PC-3 (cell line): ENCODE measurements around the gene CD86. TPM values are rescaled to one million over a fixed set of nuclear protein-coding genes. Genes with fewer than 3 reads are reported as not detected.

Experiments
- ATAC-seq: fragments of 200-7000 bp; cut with Tn5 transposase; 2 replicates; pipeline ENCODE4 v1.9.1; 2020; ENCODE audit warnings: mild to moderate bottlenecking, moderate library complexity
- BruUV-seq: library from RNA; stranded (reverse); fragments of 400-500 nt; replicated peaks from 2 replicates; lab custom pipeline; 2021; lab: Mats Ljungman, UMichigan
- CTCF ChIA-PET: fragments of 300-600 bp; sonication (Branson Sonifier 250); formaldehyde crosslinking; loops from one replicate; lab custom pipeline; 2022; ENCODE audit warnings: antibody characterized with exemption; lab: Charles Lee
- POLR2A ChIA-PET: fragments of 300-600 bp; sonication (Branson Sonifier 250); formaldehyde crosslinking; loops from one replicate; lab custom pipeline; 2022; ENCODE audit warnings: antibody characterized with exemption; ENCODE audit not compliant: unreplicated experiment; lab: Charles Lee
- DNase-seq: peaks from one replicate; pipeline ENCODE4 v3.0.0-alpha.2; 2015
- H2AFZ ChIP-seq: fragments of 300-600 bp; sonication (generic); 2 replicates; pipeline ENCODE4 v1.6.0; 2016; ENCODE audit warnings: antibody characterized with exemption, low read length
- H3F3A ChIP-seq: fragments of 300-600 bp; sonication (generic); one replicate; pipeline ENCODE4 v1.6.0; 2017; ENCODE audit warnings: antibody characterized with exemption, low read length, control low read depth, mild to moderate bottlenecking; ENCODE audit not compliant: unreplicated experiment
- H3K27ac ChIP-seq: fragments of 300-600 bp; sonication (generic); 2 replicates; pipeline ENCODE4 v1.5.1; 2016; ENCODE audit warnings: mild to moderate bottlenecking, low read length
- H3K27me3 ChIP-seq: fragments of 300-600 bp; sonication (generic); 2 replicates; pipeline ENCODE4 v1.6.1; 2016; ENCODE audit warnings: low read length, mixed read lengths
- H3K36me3 ChIP-seq: fragments of 300-600 bp; sonication (generic); 2 replicates; pipeline ENCODE4 v1.6.1; 2016; ENCODE audit warnings: low read depth, mixed run types, low read length, mixed read lengths
- H3K4me1 ChIP-seq: fragments of 300-600 bp; sonication (generic); 2 replicates; pipeline ENCODE4 v1.5.1; 2016; ENCODE audit warnings: low read length; ENCODE audit not compliant: insufficient read depth
- H3K4me2 ChIP-seq: fragments of 300-600 bp; sonication (generic); 2 replicates; pipeline ENCODE4 v1.6.0; 2016; ENCODE audit warnings: low read length
- H3K4me3 ChIP-seq: fragments of 300-600 bp; sonication (generic); 2 replicates; pipeline ENCODE4 v1.5.1; 2016; ENCODE audit warnings: mild to moderate bottlenecking, low read length, mixed read lengths
- H3K79me2 ChIP-seq: fragments of 300-600 bp; sonication (generic); 2 replicates; pipeline ENCODE4 v1.6.1; 2017; ENCODE audit warnings: low read length, mixed read lengths
- H3K9ac ChIP-seq: fragments of 300-600 bp; sonication (generic); 2 replicates; pipeline ENCODE4 v1.6.0; 2016; ENCODE audit warnings: mild to moderate bottlenecking, low read length
- H3K9me2 ChIP-seq: fragments of 300-600 bp; sonication (generic); replicated peaks from 2 replicates; pipeline ENCODE4 v1.6.1; 2016; ENCODE audit warnings: mixed run types, low read length, mixed read lengths
- H3K9me3 ChIP-seq: fragments of 300-600 bp; sonication (generic); 2 replicates; pipeline ENCODE4 v1.6.1; 2016; ENCODE audit warnings: low read length, mixed read lengths
- H4K20me1 ChIP-seq: fragments of 300-600 bp; sonication (generic); 2 replicates; pipeline ENCODE4 v1.6.1; 2016; ENCODE audit warnings: low read length, mixed read lengths
- EZH2 ChIP-seq: fragments of 300-600 bp; sonication (generic); IDR thresholded peaks from one replicate; pipeline ENCODE4 v1.6.1; 2017; ENCODE audit warnings: antibody characterized with exemption, mild to moderate bottlenecking, low read length; ENCODE audit not compliant: unreplicated experiment
- EZH2phosphoT487 ChIP-seq: fragments of 300-600 bp; sonication (generic); IDR thresholded peaks from 2 replicates; pipeline ENCODE4 v1.6.1; 2018; ENCODE audit warnings: mild to moderate bottlenecking, antibody characterized with exemption, low read length, borderline replicate concordance
- intact Hi-C: fragments of 100-400 bp; cut with micrococcal nuclease; formaldehyde crosslinking; loops from 2 replicates; pipeline ENCODE4 v1.9.0; 2023
- total RNA-seq: library from RNA; depleted of rRNA; stranded (reverse); fragments of >200 nt; gene quantifications from 2 replicates; pipeline ENCODE4 v1.2.3, GENCODE V29; 2014
- TF ChIP-seq, protein P1 (sequence below): fragments of 300-600 bp; sonication (generic); conservative IDR thresholded peaks from 2 replicates; pipeline ENCODE4 v1.5.1; 2017; ENCODE audit warnings: antibody characterized with exemption, low read depth, mild to moderate bottlenecking, low read length

Gene CD86
- total RNA-seq, 1 experiment from 2014 or later: 0.07 TPM

DNA sequence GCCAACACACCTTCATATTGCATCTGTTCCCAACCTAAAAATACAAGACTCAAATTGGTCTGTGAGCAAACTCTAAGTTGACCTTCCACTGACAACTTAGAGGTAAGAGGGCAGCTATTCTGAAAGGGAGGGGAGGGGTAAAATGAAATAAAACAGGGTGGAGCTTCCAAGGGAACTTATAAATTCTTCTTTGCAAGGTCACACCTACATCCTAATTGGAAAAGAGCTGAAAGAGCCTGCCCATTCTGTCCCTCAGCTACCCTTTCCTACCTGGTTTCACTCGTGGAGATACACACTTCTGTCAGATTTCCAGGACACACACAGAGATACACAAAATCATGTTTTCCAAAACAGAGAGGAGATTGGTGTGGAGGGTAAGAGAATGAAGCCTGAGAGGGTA is 34.1 kb upstream of the CD86 start:
- POLR2A ChIA-PET: interaction anchor here (0.6 kb wide), 1 partner anchor 161 kb away, joined by 3 read pairs; no protein-coding TSS in a partner anchor
- CTCF ChIA-PET: no interaction called here
- no TSS peak for BruUV-seq

DNA sequence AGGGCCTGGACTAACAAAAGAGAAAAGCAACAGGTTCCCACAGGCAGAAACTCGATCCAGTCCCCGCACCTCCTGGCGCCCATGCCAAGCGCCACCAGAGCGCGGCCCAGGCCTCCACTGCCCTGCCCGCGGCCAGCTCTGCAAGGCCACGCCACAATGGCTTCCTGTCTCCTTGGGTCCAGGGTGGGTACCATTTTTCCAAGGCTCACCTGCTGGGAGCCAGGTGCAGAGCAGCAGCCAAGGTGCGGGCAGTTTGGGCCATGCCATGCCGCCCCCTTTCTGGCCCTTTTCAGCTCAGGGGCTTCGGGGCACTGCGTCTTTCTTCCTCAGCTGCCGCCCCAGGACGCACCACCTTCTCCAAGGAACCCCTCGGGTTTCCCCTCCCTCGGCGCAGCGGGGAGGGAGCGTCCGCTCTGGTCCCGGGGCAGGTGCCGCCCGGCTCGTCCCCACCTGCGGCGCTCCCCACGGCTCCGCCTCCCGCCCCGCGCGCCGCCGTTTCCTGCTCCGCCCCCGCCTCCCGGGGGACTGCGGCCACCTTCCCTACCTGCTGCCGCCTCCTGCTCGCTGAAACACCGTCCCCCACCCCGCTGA is 33.3 kb upstream of the CD86 start, which contains the start of gene ILDR1:
ILDR1 (minus strand) TSS at position 437 of the 591 bp plus-strand sequence; CDS start at position 267, 170 bp downstream.
- ATAC-seq (peak; percentile 94), DNase-seq (peak; percentile 79)
- no peaks in the 10 kb centered on the region for H3K36me3 ChIP-seq
- peaks cover 7% of the 10 kb centered on the region for H3K4me1 ChIP-seq
- no peak within 1 kb of the TSS for H3K27ac ChIP-seq
- POLR2A ChIA-PET: no interaction called here
- intact Hi-C loops: no loop called here
- CTCF ChIA-PET: no interaction called here
- H3K79me2 ChIP-seq: no peaks in the 10 kb centered on the region
- peak within 1 kb of the TSS; percentile 97 for H2AFZ ChIP-seq
- peak within 1 kb of the TSS; percentile 55 for H3K9ac ChIP-seq
- no peaks in the 10 kb centered on the region for H3K27me3 ChIP-seq
- H3K4me2 ChIP-seq: peak within 1 kb of the TSS; percentile 91
- TF ChIP-seq EZH2phosphoT487: no peak
- TF ChIP-seq, protein P1, sequence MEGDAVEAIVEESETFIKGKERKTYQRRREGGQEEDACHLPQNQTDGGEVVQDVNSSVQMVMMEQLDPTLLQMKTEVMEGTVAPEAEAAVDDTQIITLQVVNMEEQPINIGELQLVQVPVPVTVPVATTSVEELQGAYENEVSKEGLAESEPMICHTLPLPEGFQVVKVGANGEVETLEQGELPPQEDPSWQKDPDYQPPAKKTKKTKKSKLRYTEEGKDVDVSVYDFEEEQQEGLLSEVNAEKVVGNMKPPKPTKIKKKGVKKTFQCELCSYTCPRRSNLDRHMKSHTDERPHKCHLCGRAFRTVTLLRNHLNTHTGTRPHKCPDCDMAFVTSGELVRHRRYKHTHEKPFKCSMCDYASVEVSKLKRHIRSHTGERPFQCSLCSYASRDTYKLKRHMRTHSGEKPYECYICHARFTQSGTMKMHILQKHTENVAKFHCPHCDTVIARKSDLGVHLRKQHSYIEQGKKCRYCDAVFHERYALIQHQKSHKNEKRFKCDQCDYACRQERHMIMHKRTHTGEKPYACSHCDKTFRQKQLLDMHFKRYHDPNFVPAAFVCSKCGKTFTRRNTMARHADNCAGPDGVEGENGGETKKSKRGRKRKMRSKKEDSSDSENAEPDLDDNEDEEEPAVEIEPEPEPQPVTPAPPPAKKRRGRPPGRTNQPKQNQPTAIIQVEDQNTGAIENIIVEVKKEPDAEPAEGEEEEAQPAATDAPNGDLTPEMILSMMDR: no peak
- no peak for TF ChIP-seq EZH2
- TSS peak; percentile 52 for BruUV-seq
- no peaks in the 10 kb centered on the region for H3F3A ChIP-seq
- H3K9me2 ChIP-seq: no peaks in the 10 kb centered on the region
- H3K9me3 ChIP-seq: no peaks in the 10 kb centered on the region
- H3K4me3 ChIP-seq: peak within 1 kb of the TSS; percentile 82
- no peaks in the 10 kb centered on the region for H4K20me1 ChIP-seq

More for the DNA sequence above, 34.1 kb upstream of the CD86 start:
- TF ChIP-seq, protein P1: no peak
- no peak for TF ChIP-seq EZH2
- no peak for TF ChIP-seq EZH2phosphoT487
- H3K4me3 ChIP-seq: peak overlapping the region; percentile 82
- no peak overlapping the region for H3K27ac ChIP-seq
- no peaks in the 10 kb centered on the region for H4K20me1 ChIP-seq
- no peaks in the 10 kb centered on the region for H3K9me2 ChIP-seq
- H3F3A ChIP-seq: no peaks in the 10 kb centered on the region
- peak overlapping the region; percentile 97 for H2AFZ ChIP-seq
- H3K36me3 ChIP-seq: no peaks in the 10 kb centered on the region; the same call in 1 of the 2 replicates
- ATAC-seq: no peak
- peak overlapping the region; percentile 91 for H3K4me2 ChIP-seq
- H3K9me3 ChIP-seq: no peaks in the 10 kb centered on the region
- intact Hi-C loops: no loop called here
- H3K9ac ChIP-seq: no peak overlapping the region
- no peak for DNase-seq
- no peaks in the 10 kb centered on the region for H3K27me3 ChIP-seq
- no peaks in the 10 kb centered on the region for H3K79me2 ChIP-seq
- H3K4me1 ChIP-seq: peaks cover 7% of the 10 kb centered on the region

DNA sequence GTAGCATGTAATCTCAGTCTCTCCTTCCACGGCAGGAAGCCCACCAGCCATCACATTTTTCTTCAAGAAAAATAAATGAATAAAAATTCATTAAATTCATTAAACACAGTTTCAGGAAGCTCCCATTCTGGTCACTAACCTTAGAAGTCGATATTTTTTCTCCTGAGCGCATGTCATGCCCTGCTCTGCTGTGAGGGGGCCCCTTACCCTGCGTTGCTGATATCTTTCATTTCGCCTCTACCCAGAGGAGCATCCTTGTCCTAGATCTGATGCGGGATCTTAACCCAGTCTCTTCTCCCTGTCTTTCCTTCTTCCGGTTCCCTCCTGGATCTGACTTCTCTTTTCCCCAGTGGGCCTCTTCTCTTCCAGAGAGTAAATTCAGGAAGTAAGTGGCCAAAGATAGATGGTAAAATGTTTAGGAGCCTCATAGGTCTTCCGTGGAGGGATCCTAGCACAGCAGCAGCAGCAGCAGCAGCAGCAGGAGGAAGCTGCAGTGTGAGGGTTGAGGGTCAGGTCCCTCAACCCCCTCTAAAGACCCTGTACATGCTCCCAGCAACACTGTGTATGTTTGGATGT is 31.7 kb upstream of the CD86 start:
- H3K36me3 ChIP-seq: no peaks in the 10 kb centered on the region
- no peaks in the 10 kb centered on the region for H4K20me1 ChIP-seq
- intact Hi-C loops: no loop called here
- H3F3A ChIP-seq: no peaks in the 10 kb centered on the region
- DNase-seq: no peak
- no peaks in the 10 kb centered on the region for H3K9me2 ChIP-seq
- no peak overlapping the region for H3K4me3 ChIP-seq
- peak overlapping the region; percentile 32; the same call in 1 of the 2 replicates for H2AFZ ChIP-seq
- ChIA-PET CTCF (no interaction called here), POLR2A (no interaction called here)
- BruUV-seq: no TSS peak
- peaks cover 7% of the 10 kb centered on the region for H3K4me1 ChIP-seq
- H3K79me2 ChIP-seq: no peaks in the 10 kb centered on the region
- TF ChIP-seq EZH2phosphoT487: no peak
- TF ChIP-seq, protein P1: no peak
- TF ChIP-seq EZH2: no peak
- H3K9me3 ChIP-seq: no peaks in the 10 kb centered on the region
- H3K9ac ChIP-seq: no peak overlapping the region
- no peak for ATAC-seq
- H3K27me3 ChIP-seq: no peaks in the 10 kb centered on the region
- H3K27ac ChIP-seq: no peak overlapping the region
- H3K4me2 ChIP-seq: no peak overlapping the region
